Natural killer cell (primary cell): Measurements from ENCODE around the gene MYO16. TPM values are rescaled to one million over a fixed set of nuclear protein-coding genes. Genes with fewer than 3 reads are reported as not detected.

Experiments
- ATAC-seq, 3 donors: fragments of 150-1000 bp in 2 of 3; fragments of 200-7000 bp in 1 of 3; cut with Tn5 transposase; 1 replicate in 1 of 3; 2 replicates in 2 of 3; pipeline ENCODE4 v1.10.0; 2021; ENCODE audit warnings: mild to moderate bottlenecking in 2 of 3, moderate library complexity in 2 of 3
- DNase-seq, 2 donors: peaks; one replicate each; pipeline versions ENCODE4 v3.0.0 to v3.0.0-alpha.2; 2013 to 2021; ENCODE audit warnings: mixed read lengths in 1 of 2
- H3K27ac ChIP-seq: one replicate; pipeline ENCODE4 v1.5.1; 2013; ENCODE audit warnings: mild to moderate bottlenecking, low read length
- H3K27me3 ChIP-seq: one replicate; pipeline ENCODE4 v1.6.1; 2013; ENCODE audit warnings: low read length; ENCODE audit not compliant: control insufficient read depth, insufficient read depth
- H3K36me3 ChIP-seq: one replicate; pipeline ENCODE4 v1.6.1; 2013; ENCODE audit warnings: low read length; ENCODE audit not compliant: control insufficient read depth, insufficient read depth
- H3K4me1 ChIP-seq: one replicate; pipeline ENCODE4 v1.6.1; 2013; ENCODE audit warnings: low read length; ENCODE audit not compliant: control insufficient read depth, insufficient read depth
- H3K4me3 ChIP-seq: one replicate; pipeline ENCODE4 v1.5.1; 2013; ENCODE audit warnings: low read length
- H3K9me3 ChIP-seq: one replicate; pipeline ENCODE4 v1.6.1; 2013; ENCODE audit warnings: low read length; ENCODE audit not compliant: control insufficient read depth, insufficient read depth
- H3K27ac Mint-ChIP-seq, 2 donors: one replicate each; pipeline ENCODE4 v1.8.0; 2022; ENCODE audit warnings: mild to moderate bottlenecking in 2 of 2, mixed read lengths in 2 of 2, moderate library complexity in 1 of 2
- H3K27me3 Mint-ChIP-seq, 2 donors: one replicate each; pipeline ENCODE4 v1.8.0; 2022; ENCODE audit warnings: low read depth in 2 of 2, mixed read lengths in 2 of 2
- H3K36me3 Mint-ChIP-seq: one replicate; pipeline ENCODE4 v1.8.0; 2022; ENCODE audit warnings: mixed read lengths
- H3K4me1 Mint-ChIP-seq, 2 donors: one replicate each; pipeline ENCODE4 v1.8.0; 2022; ENCODE audit warnings: mixed read lengths in 2 of 2
- H3K4me3 Mint-ChIP-seq: one replicate; pipeline ENCODE4 v1.8.0; 2022; ENCODE audit warnings: mild to moderate bottlenecking, moderate library complexity, mixed read lengths
- H3K9me3 Mint-ChIP-seq, 2 donors: one replicate each; pipeline ENCODE4 v1.8.0; 2022; ENCODE audit warnings: mixed read lengths in 2 of 2
- CTCF ChIP-seq: fragments of 200-600 bp; IDR thresholded peaks from one replicate; pipeline ENCODE4 v1.8.0; 2022; ENCODE audit warnings: antibody characterized with exemption
- WGBS: methylation state at CpG from one replicate; pipeline ENCODE4 v1.1.7; 2013; ENCODE audit warnings: missing lambda C conversion rate; ENCODE audit not compliant: insufficient coverage; 5-methylcytosine and 5-hydroxymethylcytosine counted together
- intact Hi-C: fragments of 100-400 bp; cut with micrococcal nuclease; formaldehyde crosslinking; loops from one replicate; pipeline ENCODE4 v1.14.2; 2022
- total RNA-seq, 4 donors: library from RNA; stranded (reverse); fragments of 120-200 nt in 1 of 4; gene quantifications; one replicate each; pipeline versions ENCODE4 v1.2.3 to v1.2.4, GENCODE V29; 2013 to 2022

The MYO16 gene
- total RNA-seq, 3 donors from 2014 or later (not counting 1 experiment from before 2014, with no cell fraction given), result 0.28 TPM; not detected in 2

DNA sequence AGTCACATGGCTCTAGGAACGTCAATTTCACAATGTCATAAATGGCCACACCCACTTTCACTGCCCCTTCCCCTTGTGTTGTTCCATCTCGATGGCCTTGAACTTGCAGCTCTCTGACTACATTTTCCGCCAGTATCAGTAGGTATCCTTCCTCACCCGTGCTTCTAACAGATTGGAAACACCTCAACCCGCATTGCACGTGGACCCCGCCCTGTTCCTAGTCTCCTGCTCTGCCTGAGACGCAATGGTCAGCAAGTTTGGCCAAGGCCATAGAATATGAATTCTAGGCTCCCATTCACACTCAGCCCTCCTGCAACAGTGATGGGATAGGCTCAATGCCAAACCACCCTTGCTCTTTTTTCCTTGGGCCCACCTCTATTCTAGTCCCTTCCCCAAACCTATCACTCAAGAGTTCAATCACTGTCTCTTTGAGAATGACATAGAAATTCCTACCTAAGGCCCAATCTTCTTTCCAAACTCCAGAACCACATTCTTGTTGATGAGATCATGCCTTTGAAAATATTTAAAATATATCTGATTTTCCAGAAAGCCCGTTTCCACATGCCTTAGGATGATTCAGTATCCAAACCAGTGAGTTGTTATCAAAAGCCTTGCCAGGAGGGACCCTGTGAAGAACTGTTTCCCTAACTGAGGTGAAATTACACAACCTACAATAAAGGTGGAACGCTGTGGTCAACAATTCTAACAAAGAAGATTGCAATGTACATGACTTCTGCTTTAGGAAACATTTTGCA is 334.6 kb downstream of the MYO16 start:
- no peak overlapping the region for H3K4me3 Mint-ChIP-seq
- H3K4me1 Mint-ChIP-seq, result no peaks in the 10 kb centered on the region
- intact Hi-C loops, result no loop called here
- H3K4me3 ChIP-seq, result no peak overlapping the region
- H3K27me3 ChIP-seq, result no peaks in the 10 kb centered on the region
- no peak for ATAC-seq
- WGBS, result 75% methylated on average over 10 of the region's 10 CpGs
- H3K27ac Mint-ChIP-seq, result no peak overlapping the region
- H3K36me3 ChIP-seq, result no peaks in the 10 kb centered on the region
- H3K9me3 ChIP-seq, result no peaks in the 10 kb centered on the region
- H3K9me3 Mint-ChIP-seq, result no peaks in the 10 kb centered on the region
- H3K4me1 ChIP-seq, result no peaks in the 10 kb centered on the region
- H3K27me3 Mint-ChIP-seq, result no peaks in the 10 kb centered on the region
- no peak for TF ChIP-seq CTCF
- no peak overlapping the region for H3K27ac ChIP-seq
- H3K36me3 Mint-ChIP-seq, result no peaks in the 10 kb centered on the region
- DNase-seq, result no peak

- 89% methylated on average over 5 of the region's 7 CpGs for WGBS
- no peaks in the 10 kb centered on the region for H3K9me3 ChIP-seq
- Mint-ChIP-seq H3K27me3 (no peaks in the 10 kb centered on the region), H3K36me3 (no peaks in the 10 kb centered on the region), H3K4me3 (no peak overlapping the region), H3K9me3 (no peaks in the 10 kb centered on the region), H3K27ac (no peak overlapping the region), H3K4me1 (no peaks in the 10 kb centered on the region)
- ATAC-seq (no peak), DNase-seq (no peak)
- TF ChIP-seq CTCF, result no peak
- H3K4me1 ChIP-seq, result no peaks in the 10 kb centered on the region
- intact Hi-C loops, result no loop called here
- no peak overlapping the region for H3K4me3 ChIP-seq
- no peaks in the 10 kb centered on the region for H3K36me3 ChIP-seq
- no peak overlapping the region for H3K27ac ChIP-seq
- no peaks in the 10 kb centered on the region for H3K27me3 ChIP-seq
Measured at GRCh38 chr13:108964606-108965005, 335.2 kb downstream of the MYO16 start.

DNA sequence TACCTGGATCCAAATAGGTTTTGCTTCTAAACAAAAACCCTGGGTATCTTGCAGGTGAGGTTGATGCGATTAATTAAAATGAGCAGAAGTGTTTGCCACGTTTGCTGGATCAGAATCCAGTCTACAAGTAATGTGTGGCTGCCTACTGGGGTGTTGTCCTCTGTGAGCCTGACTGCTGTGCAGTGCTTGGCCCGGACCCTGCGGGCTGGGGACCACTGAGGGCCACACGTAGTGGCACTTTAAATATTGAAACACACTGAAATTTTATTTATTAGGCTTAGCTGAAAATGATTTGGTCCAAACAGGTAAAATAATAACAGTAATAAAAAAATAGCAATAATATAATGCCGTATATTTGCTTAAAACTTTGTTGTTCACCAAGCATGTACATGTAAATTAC is 338.0 kb downstream of the MYO16 start:
- no peak overlapping the region for H3K4me3 ChIP-seq
- Mint-ChIP-seq H3K27ac (no peak overlapping the region), H3K27me3 (no peaks in the 10 kb centered on the region)

More for the DNA sequence above, 338.0 kb downstream of the MYO16 start:
- Histone ChIP-seq H3K36me3 (no peaks in the 10 kb centered on the region), H3K9me3 (no peaks in the 10 kb centered on the region), H3K4me1 (no peaks in the 10 kb centered on the region), H3K27me3 (no peaks in the 10 kb centered on the region), H3K27ac (no peak overlapping the region)
- H3K4me3 Mint-ChIP-seq, result no peak overlapping the region
- TF ChIP-seq CTCF, result no peak
- H3K36me3 Mint-ChIP-seq, result no peaks in the 10 kb centered on the region
- intact Hi-C loops, result no loop called here
- no peak for ATAC-seq
- WGBS, result 88% methylated on average over 4 of the region's 6 CpGs
- DNase-seq, result no peak
- no peaks in the 10 kb centered on the region for H3K9me3 Mint-ChIP-seq
- no peaks in the 10 kb centered on the region for H3K4me1 Mint-ChIP-seq
